Measurements from ENCODE around the gene KRTAP10-2.
"Not testable (repeated sequence)": the region's sequence is repeated elsewhere in the genome, so short reads cannot be mapped to it uniquely, and the experiment has no call there.

KRTAP10-2 gene

DNA sequence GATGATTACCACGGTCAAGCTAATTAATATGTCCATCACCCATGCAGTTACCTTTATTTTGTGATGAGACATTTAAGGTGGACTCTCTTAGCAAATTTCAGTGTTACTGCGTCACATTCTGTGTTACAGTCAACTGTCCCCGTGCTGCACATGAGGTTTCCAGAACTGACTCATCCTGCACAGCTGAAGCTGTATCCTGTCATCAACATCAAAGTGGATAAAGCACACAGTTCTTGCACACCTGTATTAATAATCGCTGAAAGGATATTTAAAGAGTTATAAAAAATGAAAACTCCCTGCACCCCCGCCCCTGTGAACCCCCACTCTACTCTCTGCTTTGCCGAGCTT lies 32.5 kb upstream of the KRTAP10-2 start:
- TF ChIP-seq SIN3A (IDR thresholded peaks at IDR 0.05; ENCODE audit: borderline replicate concordance, insufficient read depth, low read length), result no peak
- TF ChIP-seq POLR2AphosphoS5 (IDR thresholded peaks at IDR 0.05; ENCODE audit: low read depth, low read length), result no peak
- no peak for TF ChIP-seq TAF1 (IDR thresholded peaks at IDR 0.05; ENCODE audit: borderline replicate concordance, insufficient read depth, low read length)
- TF ChIP-seq FOXP2 (optimal IDR thresholded peaks at IDR 0.05; ENCODE audit: borderline replicate concordance, extremely low read depth, extremely low read length, insufficient read depth), result no peak
- TF ChIP-seq REST (IDR thresholded peaks at IDR 0.05; ENCODE audit: insufficient read depth in 1 of 2, low read depth in 2 of 2, low read length in 2 of 2), result no peak

- TF ChIP-seq POLR2AphosphoS5 (IDR thresholded peaks at IDR 0.05; ENCODE audit: low read depth, low read length), result no peak
- no peak for TF ChIP-seq FOXP2 (optimal IDR thresholded peaks at IDR 0.05; ENCODE audit: borderline replicate concordance, extremely low read depth, extremely low read length, insufficient read depth)
- TF ChIP-seq SIN3A (IDR thresholded peaks at IDR 0.05; ENCODE audit: borderline replicate concordance, insufficient read depth, low read length), result no peak
- no peak for TF ChIP-seq REST (IDR thresholded peaks at IDR 0.05; ENCODE audit: insufficient read depth in 1 of 2, low read depth in 2 of 2, low read length in 2 of 2)
- TF ChIP-seq TAF1 (IDR thresholded peaks at IDR 0.05; ENCODE audit: borderline replicate concordance, insufficient read depth, low read length), result no peak
These were observed 31.9 kb upstream of the KRTAP10-2 start for GRCh38 chr21:44583089-44583799.

DNA sequence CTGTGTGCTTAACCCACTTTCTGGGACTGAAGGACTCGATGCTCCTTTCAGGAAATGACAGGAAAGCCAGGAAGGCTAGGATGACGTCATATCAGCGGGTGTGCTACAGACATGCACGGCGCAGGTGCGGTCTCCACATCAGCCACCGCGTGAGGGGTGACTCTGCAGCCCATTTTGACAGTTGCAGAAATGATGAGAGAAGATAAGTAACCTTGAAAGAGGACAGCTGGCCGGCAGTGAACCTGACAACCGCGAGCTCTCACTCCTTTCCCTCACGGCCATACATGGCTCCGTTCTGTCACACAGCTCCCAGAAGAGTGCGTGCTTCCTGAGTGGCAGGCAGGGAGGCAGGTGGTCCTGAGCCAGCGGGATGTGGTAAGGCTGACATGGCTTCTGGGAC lies 30.8 kb upstream of the KRTAP10-2 start:
- no peak for TF ChIP-seq TAF1 (IDR thresholded peaks at IDR 0.05; ENCODE audit: borderline replicate concordance, insufficient read depth, low read length)

- TF ChIP-seq SIN3A (IDR thresholded peaks at IDR 0.05; ENCODE audit: borderline replicate concordance, insufficient read depth, low read length) (no peak), POLR2AphosphoS5 (IDR thresholded peaks at IDR 0.05; ENCODE audit: low read depth, low read length) (no peak), REST (IDR thresholded peaks at IDR 0.05; ENCODE audit: insufficient read depth in 1 of 2, low read depth in 2 of 2, low read length in 2 of 2) (no peak), TAF1 (IDR thresholded peaks at IDR 0.05; ENCODE audit: borderline replicate concordance, insufficient read depth, low read length) (no peak), FOXP2 (optimal IDR thresholded peaks at IDR 0.05; ENCODE audit: borderline replicate concordance, extremely low read depth, extremely low read length, insufficient read depth) (no peak)
These were observed 29.9 kb upstream of the KRTAP10-2 start for GRCh38 chr21:44581158-44581557.

DNA sequence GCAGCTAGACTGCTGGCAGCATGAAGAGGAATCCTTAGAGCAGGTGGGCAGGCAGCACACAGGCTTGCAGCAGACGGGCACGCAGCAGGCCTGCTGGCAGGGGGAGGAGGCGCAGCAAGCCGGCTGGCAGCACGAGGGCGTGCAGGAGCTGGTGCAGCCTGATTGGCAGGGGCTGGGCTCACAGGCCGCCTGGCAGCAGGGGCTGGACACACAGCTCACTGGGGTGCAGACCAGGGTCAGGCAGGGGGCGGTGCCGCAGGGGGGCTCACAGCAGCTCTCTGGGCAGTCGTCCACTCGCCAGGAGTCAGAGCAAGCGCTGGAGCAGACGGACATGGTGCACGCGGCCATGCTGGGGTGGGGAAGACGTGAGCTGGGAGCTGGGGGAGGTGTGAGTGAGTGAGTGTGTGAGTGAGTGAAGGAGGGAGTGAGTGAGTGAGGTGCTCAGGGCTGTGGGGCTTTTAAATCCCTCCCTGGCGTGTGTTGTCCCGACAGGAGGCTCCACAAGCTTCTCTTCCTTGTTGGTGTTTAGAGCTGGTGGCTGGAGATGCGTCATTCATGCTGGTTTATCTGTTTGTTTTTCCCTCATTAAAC lies 29.0 kb upstream of the KRTAP10-2 start, which contains the start of gene KRTAP10-5:
KRTAP10-5 (minus strand) TSS at position 374 of the 591 bp plus-strand sequence; CDS start at position 348, 26 bp downstream.
- not testable (repeated sequence) for TF ChIP-seq POLR2AphosphoS5 (IDR thresholded peaks at IDR 0.05; ENCODE audit: low read depth, low read length); TAF1 (IDR thresholded peaks at IDR 0.05; ENCODE audit: borderline replicate concordance, insufficient read depth, low read length); SIN3A (IDR thresholded peaks at IDR 0.05; ENCODE audit: borderline replicate concordance, insufficient read depth, low read length)

GRCh38 chr21:44579833-44580144 lies 28.5 kb upstream of the KRTAP10-2 start:
- TF ChIP-seq POLR2AphosphoS5 (IDR thresholded peaks at IDR 0.05; ENCODE audit: low read depth, low read length) (no peak), REST (IDR thresholded peaks at IDR 0.05; ENCODE audit: insufficient read depth in 1 of 2, low read depth in 2 of 2, low read length in 2 of 2) (no peak)

Measured in PFSK-1 (cell line).